Left lung (tissue), 10 donors: ENCODE measurements around the gene SLC9A3. TPM values are rescaled to one million over a fixed set of nuclear protein-coding genes. Genes with fewer than 3 reads are reported as not detected.
A peak's percentile ranks its signal among the peaks of the same experiment; 100 is the strongest.

Source experiments
- ATAC-seq: fragments of 200-7000 bp; cut with Tn5 transposase; one replicate; pipeline ENCODE4 v1.9.1; 2020; ENCODE audit warnings: moderate library complexity
- DNase-seq, 4 donors: peaks; one replicate each; pipeline ENCODE4 v3.0.0-alpha.2; 2013 to 2020
- H3K27ac ChIP-seq, 2 donors: fragments of 200-600 bp; sonication (generic) in 1 of 2; one replicate each; pipeline versions ENCODE4 v1.5.0 to v1.8.0; 2020 to 2021
- H3K27me3 ChIP-seq, 2 donors: fragments of 200-600 bp; sonication (generic) in 1 of 2; one replicate each; pipeline versions ENCODE4 v1.5.0 to v1.8.0; 2020 to 2021
- H3K36me3 ChIP-seq, 2 donors: fragments of 200-600 bp; sonication (generic) in 1 of 2; one replicate each; pipeline versions ENCODE4 v1.5.0 to v1.8.0; 2020 to 2021
- H3K4me1 ChIP-seq, 2 donors: fragments of 200-600 bp; one replicate each; pipeline ENCODE4 v1.8.0; 2021
- H3K4me3 ChIP-seq, 2 donors: fragments of 200-600 bp; sonication (generic) in 1 of 2; one replicate each; pipeline versions ENCODE4 v1.5.0 to v1.8.0; 2020 to 2021; ENCODE audit warnings: mild to moderate bottlenecking in 1 of 2
- H3K9me3 ChIP-seq, 2 donors: fragments of 200-600 bp; sonication (generic) in 1 of 2; one replicate each; pipeline versions ENCODE4 v1.5.0 to v1.8.0; 2020 to 2021
- intact Hi-C, 2 donors: fragments of 100-400 bp; cut with DNase I; formaldehyde crosslinking; loops; one replicate each; pipeline versions ENCODE4 v1.11.2 to v1.14.2; 2022
- polyA plus RNA-seq, 6 donors: library from polyadenylated mRNA; unstranded; fragments of 120-200 nt; gene quantifications; one replicate each; pipeline ENCODE4 v1.2.1, GENCODE V29; 2013; ENCODE audit not compliant: insufficient read length in 6 of 6
- total RNA-seq, 2 donors: library from RNA; stranded (reverse); fragmentation: NEBNext Ultra II Directional; extraction: Animal tissue kit (Norgen Biotek cat#: 25700); gene quantifications; one replicate each; pipeline ENCODE4 v1.2.1, GENCODE V29; 2021
- TF ChIP-seq, protein P1 (sequence below), 2 donors: fragments of 200-600 bp; sonication (generic) in 1 of 2; IDR thresholded peaks; one replicate each; pipeline versions ENCODE4 v1.5.0 to v1.8.0; 2021; ENCODE audit warnings: antibody characterized with exemption in 2 of 2
- donor health status: DM: no; HTN: yes; CAD: no.
- donor health status: DM: no; HTN: no; CAD: no.

The SLC9A3 gene
- total and polyA plus RNA-seq, 8 donors = 0.99 to 4.3 (median 2.9) TPM

DNA sequence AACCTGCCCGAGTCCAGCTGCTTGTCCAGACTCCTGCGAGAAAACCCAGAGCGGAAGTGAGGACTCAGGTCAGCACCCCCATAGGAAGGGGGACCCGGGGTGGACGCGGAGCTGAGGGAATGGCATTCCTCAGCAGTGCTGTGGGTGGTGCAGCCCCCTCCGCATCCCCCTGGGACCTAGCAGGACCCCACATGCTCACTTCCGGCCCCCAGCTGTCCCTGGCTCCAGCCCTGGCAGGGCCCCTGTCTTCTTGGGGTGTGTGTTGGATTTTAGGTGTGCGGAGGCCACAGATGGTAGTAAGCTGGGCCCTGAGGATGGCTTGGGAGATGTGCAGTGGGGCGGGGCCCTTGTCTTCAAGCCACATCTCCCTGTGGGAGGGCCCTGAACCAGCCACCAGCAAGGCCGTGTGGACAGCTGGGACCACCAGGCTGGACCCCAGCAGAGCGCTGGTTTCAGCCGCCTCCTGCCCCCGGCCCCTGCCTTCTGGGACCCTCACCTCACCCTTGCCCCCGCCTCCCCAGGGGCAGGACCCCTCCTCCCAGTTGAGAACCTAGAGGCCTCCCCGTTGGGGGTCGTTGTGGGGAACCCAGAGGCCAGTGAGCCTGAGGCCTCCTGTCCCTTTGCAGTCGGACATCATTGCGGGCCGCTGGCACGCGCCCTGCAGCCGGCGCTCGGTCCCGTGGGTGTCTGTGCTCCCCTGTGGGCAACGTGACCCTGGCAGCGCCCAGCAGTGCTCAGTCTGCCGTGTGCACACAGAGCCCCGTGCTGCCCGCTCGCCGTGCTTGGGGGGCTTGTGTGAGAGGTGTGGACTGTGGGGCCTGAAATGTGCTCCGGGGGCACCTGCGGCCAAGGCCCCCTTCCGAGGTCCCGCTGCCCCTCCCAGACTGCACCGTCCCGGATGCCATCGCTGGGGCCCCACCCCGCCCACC lies 10.8 kb upstream of the SLC9A3 start:
- H3K9me3 ChIP-seq = no peaks in the 10 kb centered on the region
- no peaks in the 10 kb centered on the region for H3K36me3 ChIP-seq
- TF ChIP-seq, protein P1, sequence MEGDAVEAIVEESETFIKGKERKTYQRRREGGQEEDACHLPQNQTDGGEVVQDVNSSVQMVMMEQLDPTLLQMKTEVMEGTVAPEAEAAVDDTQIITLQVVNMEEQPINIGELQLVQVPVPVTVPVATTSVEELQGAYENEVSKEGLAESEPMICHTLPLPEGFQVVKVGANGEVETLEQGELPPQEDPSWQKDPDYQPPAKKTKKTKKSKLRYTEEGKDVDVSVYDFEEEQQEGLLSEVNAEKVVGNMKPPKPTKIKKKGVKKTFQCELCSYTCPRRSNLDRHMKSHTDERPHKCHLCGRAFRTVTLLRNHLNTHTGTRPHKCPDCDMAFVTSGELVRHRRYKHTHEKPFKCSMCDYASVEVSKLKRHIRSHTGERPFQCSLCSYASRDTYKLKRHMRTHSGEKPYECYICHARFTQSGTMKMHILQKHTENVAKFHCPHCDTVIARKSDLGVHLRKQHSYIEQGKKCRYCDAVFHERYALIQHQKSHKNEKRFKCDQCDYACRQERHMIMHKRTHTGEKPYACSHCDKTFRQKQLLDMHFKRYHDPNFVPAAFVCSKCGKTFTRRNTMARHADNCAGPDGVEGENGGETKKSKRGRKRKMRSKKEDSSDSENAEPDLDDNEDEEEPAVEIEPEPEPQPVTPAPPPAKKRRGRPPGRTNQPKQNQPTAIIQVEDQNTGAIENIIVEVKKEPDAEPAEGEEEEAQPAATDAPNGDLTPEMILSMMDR (IDR thresholded peaks at IDR 0.05) = no peak
- H3K27me3 ChIP-seq = peaks cover 39 to 93% of the 10 kb centered on the region in 2 donors
- no peak for ATAC-seq
- DNase-seq = peak in 1 of 4 donors; percentile 70
- intact Hi-C loops = no loop called here
- peaks cover 0 to 12% of the 10 kb centered on the region in 2 donors for H3K4me1 ChIP-seq
- no peak overlapping the region for H3K27ac ChIP-seq
- no peak overlapping the region for H3K4me3 ChIP-seq

DNA sequence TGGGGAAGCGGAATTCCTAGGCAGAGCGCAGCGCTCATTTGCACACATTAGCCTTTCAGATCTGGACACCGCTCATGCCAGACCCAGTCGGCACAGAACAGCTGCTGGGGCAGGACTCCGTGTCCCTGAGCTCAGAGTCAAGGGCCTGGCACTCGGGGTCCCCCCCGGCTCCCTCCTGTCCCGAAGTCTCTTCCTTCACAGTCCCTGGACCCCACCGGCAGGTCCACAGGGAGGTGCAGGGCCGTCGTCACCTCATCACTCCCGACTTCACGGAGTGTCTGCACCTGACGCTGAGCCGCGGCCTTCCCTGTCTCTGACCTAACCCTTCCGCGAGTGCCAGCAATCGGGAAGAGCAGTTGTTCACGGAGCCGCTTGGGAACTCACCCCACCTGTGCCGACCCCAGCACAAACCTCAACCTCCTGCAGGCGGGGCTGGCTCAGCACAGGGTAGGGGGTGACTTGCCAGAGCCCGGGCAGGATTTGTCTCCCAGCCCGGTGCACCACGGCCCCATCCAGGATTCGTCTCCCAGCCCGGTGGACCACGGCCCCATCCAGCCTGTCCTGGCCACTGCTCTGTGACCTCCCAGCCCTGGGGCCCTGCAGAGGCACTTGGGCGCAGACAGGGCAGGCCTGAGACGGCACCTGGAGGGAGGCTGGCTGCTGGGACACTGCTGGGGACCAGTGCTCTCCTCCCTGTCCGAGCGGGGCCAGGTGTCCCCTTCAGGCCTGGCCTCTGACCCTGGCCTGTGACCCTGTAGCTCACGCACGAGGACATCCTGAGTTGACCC lies 9.9 kb upstream of the SLC9A3 start:
- no peak overlapping the region for H3K27ac ChIP-seq
- H3K27me3 ChIP-seq = peaks cover 43 to 93% of the 10 kb centered on the region in 2 donors
- peak in 1 of 4 donors; percentile 80 for DNase-seq
- H3K9me3 ChIP-seq = no peaks in the 10 kb centered on the region
- no peak overlapping the region for H3K4me3 ChIP-seq
- no peaks in the 10 kb centered on the region for H3K36me3 ChIP-seq
- peaks cover 0 to 12% of the 10 kb centered on the region in 2 donors for H3K4me1 ChIP-seq
- no peak for ATAC-seq
- intact Hi-C loops = no loop called here
- TF ChIP-seq, protein P1 (IDR thresholded peaks at IDR 0.05) = no peak

DNA sequence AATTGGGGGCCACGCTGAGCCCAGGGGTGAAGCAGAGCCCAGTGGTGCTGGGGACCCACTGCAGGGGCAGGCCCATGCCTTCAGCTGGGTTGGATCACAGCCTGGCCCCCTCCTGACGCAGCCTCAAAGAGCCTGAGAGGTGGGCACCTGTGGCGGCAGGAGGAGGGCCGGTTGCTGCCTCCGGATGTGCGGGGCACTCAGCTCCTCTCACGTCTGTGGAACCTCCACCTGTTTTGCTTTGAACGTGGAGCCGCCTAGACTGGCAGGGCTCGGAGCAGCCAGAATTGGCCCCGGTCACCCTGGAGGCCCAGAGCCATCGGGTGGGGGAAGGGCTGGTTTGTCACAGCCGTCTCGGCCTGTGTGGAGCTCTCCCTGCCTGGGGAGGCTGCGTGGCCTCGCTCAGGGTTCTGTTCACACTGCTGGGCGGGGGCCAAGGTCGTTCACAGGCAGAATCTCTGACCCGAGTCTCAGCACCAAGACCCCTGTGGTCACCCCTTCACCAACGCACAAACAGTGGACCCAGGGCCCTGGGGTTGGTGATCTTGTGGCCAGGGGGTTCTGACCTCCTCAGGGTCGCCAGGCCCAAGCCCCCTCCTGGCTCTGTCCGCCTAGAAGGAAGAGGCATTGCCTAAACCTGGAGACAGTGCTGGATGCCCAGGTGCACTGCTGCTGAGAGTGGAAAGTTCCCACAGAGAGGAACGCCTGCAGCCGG lies 9.2 kb upstream of the SLC9A3 start:
- Histone ChIP-seq H3K9me3 (no peaks in the 10 kb centered on the region), H3K27me3 (peaks cover 50 to 93% of the 10 kb centered on the region in 2 donors), H3K4me3 (no peak overlapping the region), H3K27ac (no peak overlapping the region), H3K4me1 (peaks cover 0 to 12% of the 10 kb centered on the region in 2 donors), H3K36me3 (no peaks in the 10 kb centered on the region)
- TF ChIP-seq, protein P1 (IDR thresholded peaks at IDR 0.05) = no peak
- DNase-seq = peak in 1 of 4 donors; percentile 76
- intact Hi-C loops = no loop called here
- no peak for ATAC-seq

DNA sequence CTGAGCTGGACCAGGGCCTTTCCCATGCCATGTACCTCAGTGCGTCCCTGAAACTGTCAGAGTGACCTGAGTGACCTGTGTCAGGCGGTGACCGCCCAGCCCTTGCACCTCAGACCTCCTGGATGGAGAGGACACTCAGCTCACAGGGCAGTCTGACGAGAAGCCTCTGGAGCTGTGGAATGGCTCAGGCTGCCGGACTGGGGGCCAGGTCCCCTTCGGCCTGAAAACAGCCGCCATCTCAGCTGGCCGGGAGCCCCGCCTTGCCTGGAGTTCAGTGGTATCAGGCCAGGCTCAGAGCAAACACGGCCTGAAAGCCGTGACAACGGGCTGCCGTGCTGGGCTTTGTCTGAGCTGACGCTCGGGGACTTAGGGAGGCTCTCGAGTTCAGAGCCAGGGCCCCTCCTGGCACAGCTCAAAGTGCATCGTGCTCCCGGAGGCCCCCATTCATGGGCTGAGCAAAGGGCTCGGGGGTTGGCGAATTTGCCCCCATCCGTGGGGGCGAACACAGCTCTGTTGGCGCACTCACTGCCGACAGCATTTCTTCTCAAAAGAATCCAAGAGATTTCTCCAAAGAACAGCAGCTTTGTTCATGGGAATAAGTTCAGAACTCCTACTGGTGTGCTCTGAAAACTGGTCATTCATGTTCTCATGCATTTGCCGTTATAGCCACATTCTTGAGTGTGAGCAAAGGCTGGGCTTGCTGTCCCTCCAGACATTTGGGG lies 8.4 kb upstream of the SLC9A3 start:
- Histone ChIP-seq H3K9me3 (no peaks in the 10 kb centered on the region), H3K36me3 (no peaks in the 10 kb centered on the region), H3K27ac (no peak overlapping the region), H3K4me3 (no peak overlapping the region), H3K4me1 (peaks cover 0 to 12% of the 10 kb centered on the region in 2 donors), H3K27me3 (peaks cover 57 to 93% of the 10 kb centered on the region in 2 donors)
- intact Hi-C loops = no loop called here
- TF ChIP-seq, protein P1 (IDR thresholded peaks at IDR 0.05) = no peak
- no peak for ATAC-seq
- DNase-seq = peak in 1 of 4 donors; percentile 55
